ENCODE results near the gene MYBPC1. TPM values are rescaled to one million over a fixed set of nuclear protein-coding genes. Genes with fewer than 3 reads are reported as not detected.
A peak's percentile ranks its signal among the peaks of the same experiment; 100 is the strongest.

Gene MYBPC1
- total and polyA plus RNA-seq, 2 of the 13 experiments (the other 11 are each of a cell fraction or from before 2014, with no cell fraction given): 0.31 to 0.53 TPM

- TF ChIP-seq, protein P1, sequence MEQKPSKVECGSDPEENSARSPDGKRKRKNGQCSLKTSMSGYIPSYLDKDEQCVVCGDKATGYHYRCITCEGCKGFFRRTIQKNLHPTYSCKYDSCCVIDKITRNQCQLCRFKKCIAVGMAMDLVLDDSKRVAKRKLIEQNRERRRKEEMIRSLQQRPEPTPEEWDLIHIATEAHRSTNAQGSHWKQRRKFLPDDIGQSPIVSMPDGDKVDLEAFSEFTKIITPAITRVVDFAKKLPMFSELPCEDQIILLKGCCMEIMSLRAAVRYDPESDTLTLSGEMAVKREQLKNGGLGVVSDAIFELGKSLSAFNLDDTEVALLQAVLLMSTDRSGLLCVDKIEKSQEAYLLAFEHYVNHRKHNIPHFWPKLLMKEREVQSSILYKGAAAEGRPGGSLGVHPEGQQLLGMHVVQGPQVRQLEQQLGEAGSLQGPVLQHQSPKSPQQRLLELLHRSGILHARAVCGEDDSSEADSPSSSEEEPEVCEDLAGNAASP (CRISPR knock-in tag; IDR thresholded peaks at IDR 0.05; ENCODE audit: borderline replicate concordance): peak; percentile 76; the same call in 1 of the 2 replicates
- TF ChIP-seq HOMEZ (CRISPR knock-in tag; IDR thresholded peaks at IDR 0.05; ENCODE audit: low read depth) (no peak), ATF5 (CRISPR knock-in tag; IDR thresholded peaks at IDR 0.05; ENCODE audit: low read depth) (no peak), HMGXB4 (CRISPR knock-in tag; IDR thresholded peaks at IDR 0.05; ENCODE audit: borderline replicate concordance in 1 of 2, low read depth in 1 of 2) (peak in 1 of 2 experiments; percentile 7; a peak in 1 of 4 replicates), KDM6A (CRISPR knock-in tag; IDR thresholded peaks at IDR 0.05; ENCODE audit: low read depth) (no peak), ISL2 (CRISPR knock-in tag; IDR thresholded peaks at IDR 0.05) (peak; percentile 63; the same call in 1 of the 2 replicates), SOX5 (CRISPR knock-in tag; IDR thresholded peaks at IDR 0.05; ENCODE audit: borderline replicate concordance) (no peak), SMARCE1 (IDR thresholded peaks at IDR 0.05; ENCODE audit: borderline replicate concordance) (no peak), ZNF678 (CRISPR knock-in tag; IDR thresholded peaks at IDR 0.05) (no peak), SMYD3 (CRISPR knock-in tag; IDR thresholded peaks at IDR 0.05) (no peak), ZNF777 (CRISPR knock-in tag; IDR thresholded peaks at IDR 0.05) (peak; percentile 12; the same call in 1 of the 2 replicates), ZNF143 (CRISPR knock-in tag; IDR thresholded peaks at IDR 0.05) (no peak), NFKB2 (CRISPR knock-in tag; IDR thresholded peaks at IDR 0.05; ENCODE audit: borderline replicate concordance) (0 out of 2 replicates have a peak, but pooled peaks have one; percentile 38), ZNF570 (CRISPR knock-in tag; IDR thresholded peaks at IDR 0.05; ENCODE audit: borderline replicate concordance) (no peak), ZNF101 (CRISPR knock-in tag; IDR thresholded peaks at IDR 0.05; ENCODE audit: borderline replicate concordance, low read depth) (no peak)
- TF ChIP-seq, protein P2, sequence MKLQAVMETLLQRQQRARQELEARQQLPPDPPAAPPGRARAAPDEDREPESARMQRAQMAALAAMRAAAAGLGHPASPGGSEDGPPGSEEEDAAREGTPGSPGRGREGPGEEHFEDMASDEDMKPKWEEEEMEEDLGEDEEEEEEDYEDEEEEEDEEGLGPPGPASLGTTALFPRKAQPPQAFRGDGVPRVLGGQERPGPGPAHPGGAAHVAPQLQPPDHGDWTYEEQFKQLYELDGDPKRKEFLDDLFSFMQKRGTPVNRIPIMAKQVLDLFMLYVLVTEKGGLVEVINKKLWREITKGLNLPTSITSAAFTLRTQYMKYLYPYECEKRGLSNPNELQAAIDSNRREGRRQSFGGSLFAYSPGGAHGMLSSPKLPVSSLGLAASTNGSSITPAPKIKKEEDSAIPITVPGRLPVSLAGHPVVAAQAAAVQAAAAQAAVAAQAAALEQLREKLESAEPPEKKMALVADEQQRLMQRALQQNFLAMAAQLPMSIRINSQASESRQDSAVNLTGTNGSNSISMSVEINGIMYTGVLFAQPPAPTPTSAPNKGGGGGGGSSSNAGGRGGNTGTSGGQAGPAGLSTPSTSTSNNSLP (IDR thresholded peaks at IDR 0.05; ENCODE audit: low read depth, low read length): no peak
- TF ChIP-seq, protein P3, sequence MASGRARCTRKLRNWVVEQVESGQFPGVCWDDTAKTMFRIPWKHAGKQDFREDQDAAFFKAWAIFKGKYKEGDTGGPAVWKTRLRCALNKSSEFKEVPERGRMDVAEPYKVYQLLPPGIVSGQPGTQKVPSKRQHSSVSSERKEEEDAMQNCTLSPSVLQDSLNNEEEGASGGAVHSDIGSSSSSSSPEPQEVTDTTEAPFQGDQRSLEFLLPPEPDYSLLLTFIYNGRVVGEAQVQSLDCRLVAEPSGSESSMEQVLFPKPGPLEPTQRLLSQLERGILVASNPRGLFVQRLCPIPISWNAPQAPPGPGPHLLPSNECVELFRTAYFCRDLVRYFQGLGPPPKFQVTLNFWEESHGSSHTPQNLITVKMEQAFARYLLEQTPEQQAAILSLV (CRISPR knock-in tag; IDR thresholded peaks at IDR 0.05; ENCODE audit: borderline replicate concordance): no peak
- TF ChIP-seq, protein P4, sequence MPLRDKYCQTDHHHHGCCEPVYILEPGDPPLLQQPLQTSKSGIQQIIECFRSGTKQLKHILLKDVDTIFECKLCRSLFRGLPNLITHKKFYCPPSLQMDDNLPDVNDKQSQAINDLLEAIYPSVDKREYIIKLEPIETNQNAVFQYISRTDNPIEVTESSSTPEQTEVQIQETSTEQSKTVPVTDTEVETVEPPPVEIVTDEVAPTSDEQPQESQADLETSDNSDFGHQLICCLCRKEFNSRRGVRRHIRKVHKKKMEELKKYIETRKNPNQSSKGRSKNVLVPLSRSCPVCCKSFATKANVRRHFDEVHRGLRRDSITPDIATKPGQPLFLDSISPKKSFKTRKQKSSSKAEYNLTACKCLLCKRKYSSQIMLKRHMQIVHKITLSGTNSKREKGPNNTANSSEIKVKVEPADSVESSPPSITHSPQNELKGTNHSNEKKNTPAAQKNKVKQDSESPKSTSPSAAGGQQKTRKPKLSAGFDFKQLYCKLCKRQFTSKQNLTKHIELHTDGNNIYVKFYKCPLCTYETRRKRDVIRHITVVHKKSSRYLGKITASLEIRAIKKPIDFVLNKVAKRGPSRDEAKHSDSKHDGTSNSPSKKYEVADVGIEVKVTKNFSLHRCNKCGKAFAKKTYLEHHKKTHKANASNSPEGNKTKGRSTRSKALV (CRISPR knock-in tag; IDR thresholded peaks at IDR 0.05): 0 out of 2 replicates have a peak, but pooled peaks have one; percentile 75
Observed at GRCh38 chr12:101697197-101697929, 102.6 kb downstream of the MYBPC1 start, which contains the start of gene CHPT1 (continued).
